ENCODE measurements around the gene PRDM9.
A peak's percentile ranks its signal among the peaks of the same experiment; 100 is the strongest.
"Not testable (repeated sequence)": the region's sequence is repeated elsewhere in the genome, so short reads cannot be mapped to it uniquely, and the experiment has no call there.

The PRDM9 gene

DNA sequence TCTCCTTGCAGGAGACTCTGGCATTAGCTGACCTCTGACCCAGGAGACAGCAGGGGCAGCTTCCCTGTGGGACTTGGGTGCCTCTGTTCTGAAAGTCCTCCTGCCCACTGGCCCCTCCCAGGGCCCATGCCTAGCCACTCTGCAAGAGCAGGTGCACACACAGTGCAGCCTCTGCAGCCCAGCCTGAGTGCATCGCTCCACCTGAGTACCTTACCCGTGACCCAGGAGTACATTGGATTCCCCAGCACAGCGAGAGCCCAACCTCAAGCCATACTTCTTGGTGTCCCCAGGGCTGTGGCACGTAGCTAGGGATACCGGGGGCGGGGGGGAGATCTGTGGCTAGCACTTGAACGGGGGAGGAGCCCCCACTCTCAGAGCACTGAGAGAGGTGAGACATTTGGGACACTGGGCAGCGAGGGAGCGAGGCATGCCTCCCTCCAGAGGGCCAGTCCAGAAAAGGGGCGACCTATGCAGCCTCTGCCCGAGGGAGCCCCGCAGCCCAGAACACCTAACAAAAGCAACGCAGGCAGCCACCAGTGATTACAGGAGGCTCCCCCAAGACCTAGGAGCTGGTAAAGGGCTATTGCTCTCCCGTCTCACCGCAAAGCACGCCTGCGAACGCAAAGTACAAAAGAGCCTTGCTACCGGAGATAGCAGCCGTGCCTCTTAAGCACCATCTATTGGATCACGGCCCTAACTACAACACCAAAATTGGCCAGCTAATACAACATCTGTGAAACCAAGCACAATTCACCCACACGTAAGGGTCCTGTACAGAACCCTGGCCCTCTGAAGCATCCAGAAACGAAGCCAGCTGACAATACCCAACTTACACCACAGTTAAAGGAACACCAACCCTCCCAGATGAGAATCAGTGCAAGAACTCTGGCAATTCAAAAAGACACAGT, 826 bp upstream of the PRDM9 start:
- DNase-seq = peak in 1 of 2 experiments; percentile 0
- TF ChIP-seq POLR2A (IDR thresholded peaks at IDR 0.05; ENCODE audit: low read length) (no peak), GATA1 (IDR thresholded peaks at IDR 0.05; ENCODE audit: low read depth, low read length) (no peak)

GRCh38 chr5:23510434-23510833, 3.0 kb downstream of the PRDM9 start:
- not testable (repeated sequence) for DNase-seq

DNA sequence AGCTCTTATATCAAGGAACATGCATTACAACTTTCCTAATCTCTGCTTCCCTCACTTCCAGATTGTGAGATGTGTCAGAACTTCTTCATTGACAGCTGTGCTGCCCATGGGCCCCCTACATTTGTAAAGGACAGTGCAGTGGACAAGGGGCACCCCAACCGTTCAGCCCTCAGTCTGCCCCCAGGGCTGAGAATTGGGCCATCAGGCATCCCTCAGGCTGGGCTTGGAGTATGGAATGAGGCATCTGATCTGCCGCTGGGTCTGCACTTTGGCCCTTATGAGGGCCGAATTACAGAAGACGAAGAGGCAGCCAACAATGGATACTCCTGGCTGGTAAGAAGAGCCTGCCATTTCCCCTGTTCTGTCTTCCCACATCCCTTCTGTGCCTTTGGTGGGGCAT, 15.1 kb downstream of the PRDM9 start:
- DNase-seq = no peak
- no peak for TF ChIP-seq GATA1 (IDR thresholded peaks at IDR 0.05; ENCODE audit: low read depth, low read length)
- no peak for TF ChIP-seq POLR2A (IDR thresholded peaks at IDR 0.05; ENCODE audit: low read length)

- TF ChIP-seq GATA1 (IDR thresholded peaks at IDR 0.05; ENCODE audit: low read depth, low read length) (no peak), POLR2A (IDR thresholded peaks at IDR 0.05; ENCODE audit: low read length) (no peak)
- no peak for DNase-seq
Measured at GRCh38 chr5:23523031-23523430, 15.6 kb downstream of the PRDM9 start.

- no peak for DNase-seq
- TF ChIP-seq GATA1 (IDR thresholded peaks at IDR 0.05; ENCODE audit: low read depth, low read length) (no peak), POLR2A (IDR thresholded peaks at IDR 0.05; ENCODE audit: low read length) (no peak)
Measured at GRCh38 chr5:23523998-23524397, 16.6 kb downstream of the PRDM9 start.

DNA sequence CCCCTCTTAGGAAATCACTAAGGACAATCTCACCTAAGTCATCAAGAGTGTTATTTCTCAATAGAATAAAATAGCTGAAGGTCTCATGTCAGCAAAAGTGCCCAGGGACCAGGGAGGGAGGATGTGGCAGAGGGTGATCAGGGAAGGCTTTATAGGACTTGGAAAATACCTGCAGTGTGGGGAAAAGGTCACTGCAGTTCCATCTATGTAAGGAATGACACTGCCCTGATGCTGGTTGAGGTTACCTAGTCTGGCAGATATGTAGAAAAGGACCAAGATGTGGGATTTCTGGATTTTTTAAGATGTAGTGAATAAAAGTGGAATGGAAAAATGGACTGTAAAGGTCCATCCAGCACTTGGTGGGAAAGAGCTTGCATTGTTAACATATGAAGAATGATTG, 18.3 kb downstream of the PRDM9 start:
- TF ChIP-seq POLR2A (IDR thresholded peaks at IDR 0.05; ENCODE audit: low read length) (no peak), GATA1 (IDR thresholded peaks at IDR 0.05; ENCODE audit: low read depth, low read length) (no peak)
- no peak for DNase-seq

DNA sequence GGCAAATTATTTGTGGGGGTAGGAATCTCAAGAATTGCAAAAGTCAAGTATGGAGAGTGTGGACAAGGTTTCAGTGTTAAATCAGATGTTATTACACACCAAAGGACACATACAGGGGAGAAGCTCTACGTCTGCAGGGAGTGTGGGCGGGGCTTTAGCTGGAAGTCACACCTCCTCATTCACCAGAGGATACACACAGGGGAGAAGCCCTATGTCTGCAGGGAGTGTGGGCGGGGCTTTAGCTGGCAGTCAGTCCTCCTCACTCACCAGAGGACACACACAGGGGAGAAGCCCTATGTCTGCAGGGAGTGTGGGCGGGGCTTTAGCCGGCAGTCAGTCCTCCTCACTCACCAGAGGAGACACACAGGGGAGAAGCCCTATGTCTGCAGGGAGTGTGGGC, 19.2 kb downstream of the PRDM9 start:
- not testable (repeated sequence) for DNase-seq

DNA sequence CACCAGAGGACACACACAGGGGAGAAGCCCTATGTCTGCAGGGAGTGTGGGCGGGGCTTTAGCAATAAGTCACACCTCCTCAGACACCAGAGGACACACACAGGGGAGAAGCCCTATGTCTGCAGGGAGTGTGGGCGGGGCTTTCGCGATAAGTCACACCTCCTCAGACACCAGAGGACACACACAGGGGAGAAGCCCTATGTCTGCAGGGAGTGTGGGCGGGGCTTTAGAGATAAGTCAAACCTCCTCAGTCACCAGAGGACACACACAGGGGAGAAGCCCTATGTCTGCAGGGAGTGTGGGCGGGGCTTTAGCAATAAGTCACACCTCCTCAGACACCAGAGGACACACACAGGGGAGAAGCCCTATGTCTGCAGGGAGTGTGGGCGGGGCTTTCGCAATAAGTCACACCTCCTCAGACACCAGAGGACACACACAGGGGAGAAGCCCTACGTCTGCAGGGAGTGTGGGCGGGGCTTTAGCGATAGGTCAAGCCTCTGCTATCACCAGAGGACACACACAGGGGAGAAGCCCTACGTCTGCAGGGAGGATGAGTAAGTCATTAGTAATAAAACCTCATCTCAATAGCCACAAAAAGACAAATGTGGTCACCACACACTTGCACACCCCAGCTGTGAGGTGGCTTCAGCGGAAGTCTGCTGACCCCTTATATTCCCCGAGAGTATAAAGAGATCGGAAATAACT, 20.0 kb downstream of the PRDM9 start:
- DNase-seq = peak; percentile 19 to 25

DNA sequence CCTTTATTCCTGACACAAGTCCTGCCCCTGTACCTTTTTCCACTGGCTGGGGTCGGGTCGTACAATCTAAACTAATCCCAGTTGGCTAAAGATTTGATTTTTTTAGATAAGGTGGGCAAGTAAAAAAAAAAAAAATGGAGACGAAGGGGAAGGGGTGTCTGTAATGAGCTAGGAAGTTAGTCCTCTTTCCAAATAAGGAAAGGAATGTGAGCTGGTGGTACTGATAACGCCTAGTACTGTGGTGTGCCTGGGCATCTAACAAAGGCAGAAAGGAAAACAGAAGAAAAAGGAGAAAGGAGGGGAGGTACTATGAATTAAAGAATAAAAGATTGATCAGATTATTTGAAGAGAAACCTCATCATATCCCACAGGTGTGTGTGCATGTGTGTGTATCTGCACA, 21.3 kb downstream of the PRDM9 start:
- no peak for DNase-seq
- TF ChIP-seq POLR2A (IDR thresholded peaks at IDR 0.05; ENCODE audit: low read length) = no peak
- no peak for TF ChIP-seq GATA1 (IDR thresholded peaks at IDR 0.05; ENCODE audit: low read depth, low read length)

DNA sequence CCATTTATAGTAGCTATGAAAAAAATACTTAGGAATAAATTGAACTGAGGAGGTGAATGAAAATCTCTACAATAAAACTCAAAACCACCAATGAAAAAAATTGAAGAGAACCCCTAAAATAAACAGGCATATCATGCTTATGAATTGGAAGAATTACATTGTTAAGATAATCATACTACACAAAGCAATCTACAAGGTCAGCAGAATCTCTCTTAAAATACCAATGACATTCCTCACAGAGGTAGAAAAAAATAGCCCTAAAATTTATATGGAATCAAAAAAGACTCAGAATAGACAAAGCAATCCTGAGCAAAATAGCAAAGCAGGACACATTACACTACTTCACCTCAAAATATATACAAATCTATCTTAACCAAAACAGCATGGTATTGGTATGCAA, 23.2 kb downstream of the PRDM9 start:
- DNase-seq = no peak
- TF ChIP-seq GATA1 (IDR thresholded peaks at IDR 0.05; ENCODE audit: low read depth, low read length) (no peak), POLR2A (IDR thresholded peaks at IDR 0.05; ENCODE audit: low read length) (no peak)

GRCh38 chr5:23571059-23571458, 63.6 kb downstream of the PRDM9 start:
- DNase-seq = no peak
- no peak for TF ChIP-seq POLR2A (IDR thresholded peaks at IDR 0.05; ENCODE audit: low read length)
- TF ChIP-seq GATA1 (IDR thresholded peaks at IDR 0.05; ENCODE audit: low read depth, low read length) = no peak
